ENCODE measurements around the gene CPNE8.

The CPNE8 gene

GRCh38 chr12:38708466-38708865, 196.9 kb downstream of the CPNE8 start:
- H3K27me3 ChIP-seq: no peaks in the 10 kb centered on the region
- H3K36me3 ChIP-seq: no peaks in the 10 kb centered on the region
- H3K4me3 ChIP-seq (ENCODE audit: low read depth in 1 of 2, low read length in 1 of 2): no peak overlapping the region
- H3K27ac ChIP-seq: no peak overlapping the region
- no peaks in the 10 kb centered on the region for H3K9me3 ChIP-seq
- no peak for TF ChIP-seq CTCF (IDR thresholded peaks at IDR 0.05)
- H3K4me1 ChIP-seq (ENCODE audit: control insufficient read depth in 1 of 2, insufficient read depth in 1 of 2, low read depth in 1 of 2, low read length in 1 of 2): no peaks in the 10 kb centered on the region

- no peak for TF ChIP-seq CTCF (IDR thresholded peaks at IDR 0.05)
- H3K36me3 ChIP-seq: no peaks in the 10 kb centered on the region
- no peak overlapping the region for H3K4me3 ChIP-seq (ENCODE audit: low read depth in 1 of 2, low read length in 1 of 2)
- no peaks in the 10 kb centered on the region for H3K27me3 ChIP-seq
- H3K27ac ChIP-seq: no peak overlapping the region
- H3K9me3 ChIP-seq: no peaks in the 10 kb centered on the region
- no peaks in the 10 kb centered on the region for H3K4me1 ChIP-seq (ENCODE audit: control insufficient read depth in 1 of 2, insufficient read depth in 1 of 2, low read depth in 1 of 2, low read length in 1 of 2)
These were observed 197.7 kb downstream of the CPNE8 start for GRCh38 chr12:38707648-38708047.

GRCh38 chr12:38697289-38697688, 208.1 kb downstream of the CPNE8 start:
- no peaks in the 10 kb centered on the region for H3K4me1 ChIP-seq (ENCODE audit: control insufficient read depth in 1 of 2, insufficient read depth in 1 of 2, low read depth in 1 of 2, low read length in 1 of 2)
- TF ChIP-seq CTCF (IDR thresholded peaks at IDR 0.05): no peak
- no peak overlapping the region for H3K27ac ChIP-seq
- no peaks in the 10 kb centered on the region for H3K27me3 ChIP-seq
- H3K4me3 ChIP-seq (ENCODE audit: low read depth in 1 of 2, low read length in 1 of 2): no peak overlapping the region
- no peaks in the 10 kb centered on the region for H3K9me3 ChIP-seq
- H3K36me3 ChIP-seq: no peaks in the 10 kb centered on the region

- Histone ChIP-seq H3K36me3 (no peaks in the 10 kb centered on the region), H3K9me3 (no peaks in the 10 kb centered on the region), H3K27ac (no peak overlapping the region), H3K4me1 (ENCODE audit: control insufficient read depth in 1 of 2, insufficient read depth in 1 of 2, low read depth in 1 of 2, low read length in 1 of 2) (no peaks in the 10 kb centered on the region), H3K27me3 (no peaks in the 10 kb centered on the region), H3K4me3 (ENCODE audit: low read depth in 1 of 2, low read length in 1 of 2) (no peak overlapping the region)
- no peak for TF ChIP-seq CTCF (IDR thresholded peaks at IDR 0.05)
These were observed 210.3 kb downstream of the CPNE8 start for GRCh38 chr12:38695057-38695456.

- H3K27me3 ChIP-seq: no peaks in the 10 kb centered on the region
- H3K4me1 ChIP-seq (ENCODE audit: control insufficient read depth in 1 of 2, insufficient read depth in 1 of 2, low read depth in 1 of 2, low read length in 1 of 2): no peaks in the 10 kb centered on the region
- H3K36me3 ChIP-seq: no peaks in the 10 kb centered on the region
These were observed 214.2 kb downstream of the CPNE8 start for GRCh38 chr12:38691164-38691563.

More at GRCh38 chr12:38691164-38691563, 214.2 kb downstream of the CPNE8 start:
- Histone ChIP-seq H3K27ac (no peak overlapping the region), H3K4me3 (ENCODE audit: low read depth in 1 of 2, low read length in 1 of 2) (no peak overlapping the region), H3K9me3 (no peaks in the 10 kb centered on the region)
- TF ChIP-seq CTCF (IDR thresholded peaks at IDR 0.05): no peak
